ENCODE measurements around the gene ANKRD23. TPM values are rescaled to one million over a fixed set of nuclear protein-coding genes. Genes with fewer than 3 reads are reported as not detected.
A peak's percentile ranks its signal among the peaks of the same experiment; 100 is the strongest.

ANKRD23 gene
- total and polyA plus RNA-seq, 2 of the 13 experiments (the other 11 are each of a cell fraction or from before 2014, with no cell fraction given): 1.5 to 1.6 TPM

DNA sequence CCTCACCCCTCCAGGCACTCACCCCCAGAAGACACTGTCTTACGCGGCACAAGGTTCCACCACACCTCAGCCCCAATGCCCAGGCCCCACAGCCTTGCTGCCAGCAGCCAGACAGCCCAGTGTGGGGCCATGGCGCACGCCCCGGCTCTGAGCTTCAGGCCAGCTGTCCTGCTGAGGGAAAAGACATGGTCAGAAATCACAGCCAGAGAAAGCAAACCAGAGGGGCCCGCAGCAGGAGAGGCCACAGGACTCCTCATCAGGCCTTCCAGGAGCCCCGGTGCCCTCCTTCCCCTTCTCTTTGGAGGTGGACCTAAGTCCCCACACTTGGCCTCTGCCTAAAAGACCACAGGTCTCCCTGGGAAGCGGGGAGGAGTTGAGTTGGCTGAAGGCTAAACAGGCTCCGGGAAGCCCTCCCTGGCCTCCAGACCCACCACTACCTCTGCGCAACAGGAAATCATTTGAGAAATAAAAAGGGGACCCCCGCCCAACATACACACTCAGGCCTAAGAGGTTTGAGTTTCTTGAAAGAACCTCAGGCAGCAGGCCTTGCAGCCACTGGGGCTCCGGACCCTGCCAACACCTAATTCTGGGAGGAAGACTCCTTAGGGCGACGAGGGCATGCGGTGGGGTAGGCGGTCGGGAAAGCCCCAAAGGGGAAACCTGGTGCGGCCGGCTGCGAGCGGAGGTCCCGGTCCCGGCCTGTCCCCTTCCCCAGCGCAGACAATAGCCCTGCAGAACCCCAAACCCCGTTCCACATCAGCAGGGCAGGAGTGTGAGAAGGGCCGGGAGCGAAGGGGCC is 24.1 kb upstream of the ANKRD23 start (continued):
- TF ChIP-seq CSRNP2 (CRISPR knock-in tag; conservative IDR thresholded peaks at IDR 0.05; ENCODE audit: low read depth) (no peak), ZFX (CRISPR knock-in tag; IDR thresholded peaks at IDR 0.05; ENCODE audit: low read depth) (no peak), ZNF607 (CRISPR knock-in tag; IDR thresholded peaks at IDR 0.05; ENCODE audit: borderline replicate concordance) (no peak), DPF2 (CRISPR knock-in tag; IDR thresholded peaks at IDR 0.05; ENCODE audit: borderline replicate concordance, low read depth) (no peak; the same call in 1 of the 2 replicates), WIZ (CRISPR knock-in tag; IDR thresholded peaks at IDR 0.05) (no peak), IKZF5 (CRISPR knock-in tag; IDR thresholded peaks at IDR 0.05) (no peak), ZKSCAN1 (IDR thresholded peaks at IDR 0.05; ENCODE audit: low read length) (no peak), ATRX (CRISPR knock-in tag; IDR thresholded peaks at IDR 0.05; ENCODE audit: borderline replicate concordance) (no peak), ZNF136 (CRISPR knock-in tag; IDR thresholded peaks at IDR 0.05; ENCODE audit: low read depth) (no peak), ZNF101 (CRISPR knock-in tag; IDR thresholded peaks at IDR 0.05; ENCODE audit: borderline replicate concordance, low read depth) (no peak), ASH2L (IDR thresholded peaks at IDR 0.05; ENCODE audit: insufficient read length, low read depth, low read length) (no peak), FOXC1 (CRISPR knock-in tag; IDR thresholded peaks at IDR 0.05; ENCODE audit: borderline replicate concordance) (0 out of 2 replicates have a peak, but pooled peaks have one; percentile 20), ZNF354B (CRISPR knock-in tag; IDR thresholded peaks at IDR 0.05) (no peak), ZNF792 (CRISPR knock-in tag; IDR thresholded peaks at IDR 0.05) (no peak), SRSF1 (optimal IDR thresholded peaks at IDR 0.05; ENCODE audit: low read depth, low read length) (peak; percentile 87), ATF3 (CRISPR knock-in tag; IDR thresholded peaks at IDR 0.05) (no peak), MLLT10 (CRISPR knock-in tag; IDR thresholded peaks at IDR 0.05) (no peak), FOXP1 (IDR thresholded peaks at IDR 0.05) (no peak), FOXP1 (CRISPR knock-in tag; IDR thresholded peaks at IDR 0.05) (peak; percentile 47; the same call in 1 of the 2 replicates), E2F1 (CRISPR knock-in tag; IDR thresholded peaks at IDR 0.05) (no peak), SOX13 (IDR thresholded peaks at IDR 0.05) (no peak; the same call in 1 of the 2 replicates), SOX13 (CRISPR knock-in tag; conservative IDR thresholded peaks at IDR 0.05 in 1 of 2, IDR thresholded peaks at IDR 0.05 in 1 of 2) (no peak)
- TF ChIP-seq, protein P1, sequence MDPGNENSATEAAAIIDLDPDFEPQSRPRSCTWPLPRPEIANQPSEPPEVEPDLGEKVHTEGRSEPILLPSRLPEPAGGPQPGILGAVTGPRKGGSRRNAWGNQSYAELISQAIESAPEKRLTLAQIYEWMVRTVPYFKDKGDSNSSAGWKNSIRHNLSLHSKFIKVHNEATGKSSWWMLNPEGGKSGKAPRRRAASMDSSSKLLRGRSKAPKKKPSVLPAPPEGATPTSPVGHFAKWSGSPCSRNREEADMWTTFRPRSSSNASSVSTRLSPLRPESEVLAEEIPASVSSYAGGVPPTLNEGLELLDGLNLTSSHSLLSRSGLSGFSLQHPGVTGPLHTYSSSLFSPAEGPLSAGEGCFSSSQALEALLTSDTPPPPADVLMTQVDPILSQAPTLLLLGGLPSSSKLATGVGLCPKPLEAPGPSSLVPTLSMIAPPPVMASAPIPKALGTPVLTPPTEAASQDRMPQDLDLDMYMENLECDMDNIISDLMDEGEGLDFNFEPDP (CRISPR knock-in tag; conservative IDR thresholded peaks at IDR 0.05): no peak
- TF ChIP-seq, protein P2, sequence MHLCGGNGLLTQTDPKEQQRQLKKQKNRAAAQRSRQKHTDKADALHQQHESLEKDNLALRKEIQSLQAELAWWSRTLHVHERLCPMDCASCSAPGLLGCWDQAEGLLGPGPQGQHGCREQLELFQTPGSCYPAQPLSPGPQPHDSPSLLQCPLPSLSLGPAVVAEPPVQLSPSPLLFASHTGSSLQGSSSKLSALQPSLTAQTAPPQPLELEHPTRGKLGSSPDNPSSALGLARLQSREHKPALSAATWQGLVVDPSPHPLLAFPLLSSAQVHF (CRISPR knock-in tag; IDR thresholded peaks at IDR 0.05): no peak

Measured in HepG2 (cell line).